AG10803 (cell line): Measurements from ENCODE around the gene TRIM13.

Experiments used
- DNase-seq: peaks from one replicate; pipeline ENCODE4 v3.0.0; 2010; ENCODE audit warnings: low read depth
- H3K4me3 ChIP-seq: 2 replicates; pipeline ENCODE4 v1.5.1; 2011; ENCODE audit warnings: mild to moderate bottlenecking, low read length, control low read depth
- CTCF ChIP-seq: conservative IDR thresholded peaks from 2 replicates; pipeline ENCODE4 v1.5.1; 2011; ENCODE audit warnings: mild to moderate bottlenecking, low read length, control low read depth, inconsistent platforms

TRIM13 gene

GRCh38 chr13:49967456-49967855, 29.4 kb upstream of the TRIM13 start:
- no peak for DNase-seq

GRCh38 chr13:49972709-49973108, 24.1 kb upstream of the TRIM13 start:
- no peak overlapping the region for H3K4me3 ChIP-seq
- TF ChIP-seq CTCF: no peak
- DNase-seq: no peak

More at GRCh38 chr13:49967456-49967855, 29.4 kb upstream of the TRIM13 start:
- no peak overlapping the region for H3K4me3 ChIP-seq
- TF ChIP-seq CTCF: no peak

- DNase-seq: no peak
- H3K4me3 ChIP-seq: no peak overlapping the region
- no peak for TF ChIP-seq CTCF
Measured at GRCh38 chr13:49975826-49976225, 21.0 kb upstream of the TRIM13 start.

GRCh38 chr13:49976314-49977258, 20.3 kb upstream of the TRIM13 start:
- peak; percentile 63 for DNase-seq
- H3K4me3 ChIP-seq: no peak overlapping the region
- TF ChIP-seq CTCF: peak; percentile 98

GRCh38 chr13:49977992-49978391, 18.9 kb upstream of the TRIM13 start:
- DNase-seq: no peak
- TF ChIP-seq CTCF: no peak

GRCh38 chr13:49980266-49980665, 16.6 kb upstream of the TRIM13 start:
- TF ChIP-seq CTCF: no peak
- H3K4me3 ChIP-seq: no peak overlapping the region
- DNase-seq: no peak

More at GRCh38 chr13:49977992-49978391, 18.9 kb upstream of the TRIM13 start:
- H3K4me3 ChIP-seq: no peak overlapping the region

- no peak overlapping the region for H3K4me3 ChIP-seq
- no peak for TF ChIP-seq CTCF
- no peak for DNase-seq
Measured at GRCh38 chr13:49985129-49985528, 11.7 kb upstream of the TRIM13 start.
